Keratinocyte (primary cell): ENCODE results near the gene BTN3A1. TPM values are rescaled to one million over a fixed set of nuclear protein-coding genes. Genes with fewer than 3 reads are reported as not detected.
"Not testable (repeated sequence)": the region's sequence is repeated elsewhere in the genome, so short reads cannot be mapped to it uniquely, and the experiment has no call there.

Experiments used
- DNase-seq: peaks from one replicate; pipeline ENCODE4 v3.0.0-alpha.2; 2011; ENCODE audit warnings: low read depth, missing footprints, low spot score
- FAIRE-seq: peaks from 2 replicates; lab custom pipeline; 2011; peaks lifted over from hg19 to GRCh38; lab: Jason Lieb, UNC
- H2AFZ ChIP-seq: 2 replicates; pipeline ENCODE4 v1.6.0; 2012; ENCODE audit warnings: low read length, control low read depth, inconsistent platforms; ENCODE audit not compliant: control insufficient read depth
- H3K27ac ChIP-seq: 2 replicates; pipeline ENCODE4 v1.5.1; 2011; ENCODE audit warnings: low read length; ENCODE audit not compliant: control insufficient read depth, insufficient read depth
- H3K27me3 ChIP-seq: 3 replicates; pipeline ENCODE4 v1.6.0; 2011; ENCODE audit warnings: low read length; ENCODE audit not compliant: control insufficient read depth, insufficient read depth; ENCODE audit errors: extremely low read depth
- H3K36me3 ChIP-seq, 2 experiments: 2 replicates in 1 of 2; 3 replicates in 1 of 2; pipeline ENCODE4 v1.5.1; 2011; ENCODE audit warnings: low read length in 2 of 2, mild to moderate bottlenecking in 1 of 2; ENCODE audit not compliant: control insufficient read depth in 2 of 2, insufficient read depth in 2 of 2; ENCODE audit errors: extremely low read depth in 1 of 2
- H3K4me1 ChIP-seq: 3 replicates; pipeline ENCODE4 v1.5.1; 2011; ENCODE audit warnings: low read length; ENCODE audit not compliant: control insufficient read depth, insufficient read depth; ENCODE audit errors: extremely low read depth
- H3K4me2 ChIP-seq: 3 replicates; pipeline ENCODE4 v1.6.0; 2011; ENCODE audit warnings: low read depth, low read length; ENCODE audit not compliant: control insufficient read depth, insufficient read depth; ENCODE audit errors: extremely low read depth
- H3K4me3 ChIP-seq, 3 experiments: fragments of 200-600 bp in 1 of 3; sonication (generic) in 1 of 3; 2 replicates in 2 of 3; 3 replicates in 1 of 3; pipeline ENCODE4 v1.5.1; 2011 to 2016; ENCODE audit warnings: low read length in 3 of 3, mild to moderate bottlenecking in 3 of 3, control low read depth in 2 of 3, inconsistent platforms in 1 of 3, low read depth in 1 of 3, mixed read lengths in 1 of 3, mixed run types in 1 of 3, moderate library complexity in 1 of 3; ENCODE audit not compliant: control insufficient read depth in 2 of 3, insufficient read depth in 2 of 3; ENCODE audit errors: extremely low read depth in 1 of 3
- H3K79me2 ChIP-seq: 2 replicates; pipeline ENCODE4 v1.6.0; 2012; ENCODE audit warnings: low read length; ENCODE audit not compliant: control insufficient read depth, insufficient read depth
- H3K9ac ChIP-seq: 3 replicates; pipeline ENCODE4 v1.6.0; 2011; ENCODE audit warnings: low read length; ENCODE audit not compliant: control insufficient read depth, insufficient read depth; ENCODE audit errors: extremely low read depth
- H3K9me1 ChIP-seq: 3 replicates; pipeline ENCODE4 v1.6.0; 2011; ENCODE audit warnings: low read length; ENCODE audit not compliant: control insufficient read depth, insufficient read depth; ENCODE audit errors: extremely low read depth
- H3K9me3 ChIP-seq: 2 replicates; pipeline ENCODE4 v1.5.1; 2012; ENCODE audit warnings: low read depth, low read length; ENCODE audit not compliant: control insufficient read depth
- H4K20me1 ChIP-seq: 3 replicates; pipeline ENCODE4 v1.6.0; 2011; ENCODE audit warnings: low read length; ENCODE audit not compliant: control insufficient read depth, insufficient read depth; ENCODE audit errors: extremely low read depth
- CTCF ChIP-seq, 3 experiments: IDR thresholded peaks in 1 of 3; conservative IDR thresholded peaks in 1 of 3; optimal IDR thresholded peaks in 1 of 3; 2 replicates in 2 of 3; 3 replicates in 1 of 3; pipeline versions ENCODE3 to v1.5.1; 2011; ENCODE audit warnings: low read length in 3 of 3, mild to moderate bottlenecking in 3 of 3, moderate library complexity in 2 of 3, control low read depth in 1 of 3, inconsistent platforms in 1 of 3; ENCODE audit not compliant: insufficient read depth in 2 of 3; ENCODE audit errors: extremely low read depth in 1 of 3
- EZH2 ChIP-seq: IDR thresholded peaks from one replicate; pipeline ENCODE4 v1.6.1; 2012; ENCODE audit warnings: inconsistent platforms, mild to moderate bottlenecking, low read length, moderate library complexity
- dilution Hi-C: fragments of 300-500 bp; cut with MboI; formaldehyde crosslinking; loops from one replicate; pipeline ENCODE4 v1.7.0; 2020; ENCODE audit warnings: low sequenced_read_pairs; ENCODE audit not compliant: extremely low pct_ligation_motif_present
- polyA plus RNA-seq, 5 experiments: library from polyadenylated mRNA; depleted of rRNA in 3 of 5; stranded (reverse) in 3 of 5; stranded (forward) in 1 of 5; unstranded in 1 of 5; fragments of >200 nt; gene quantifications; 1 replicate in 1 of 5; 2 replicates in 3 of 5; 3 replicates in 1 of 5; pipeline versions ENCODE4 v1.2.1 to v1.2.3, GENCODE V29; 2011 to 2012; ENCODE audit warnings: missing spikeins in 2 of 5, low read depth in 1 of 5, low replicate concordance in 1 of 5

Gene BTN3A1
- polyA plus RNA-seq, 1 donor (not counting 4 experiments of a cell fraction or from before 2014, with no cell fraction given) = 6.9 TPM

GRCh38 chr6:26366504-26366903, 35.6 kb upstream of the BTN3A1 start:
- TF ChIP-seq EZH2 (no peak), CTCF (optimal IDR thresholded peaks at IDR 0.05 in 1 of 3, IDR thresholded peaks at IDR 0.05 in 1 of 3, conservative IDR thresholded peaks at IDR 0.05 in 1 of 3; ENCODE audit: extremely low read depth in 1 of 3, insufficient read depth in 2 of 3, low read length in 3 of 3) (no peak)
- H4K20me1 ChIP-seq = no peaks in the 10 kb centered on the region
- no peak overlapping the region for H3K4me3 ChIP-seq
- H3K27me3 ChIP-seq = no peaks in the 10 kb centered on the region
- H3K79me2 ChIP-seq = no peaks in the 10 kb centered on the region
- H3K27ac ChIP-seq = no peak overlapping the region
- no peak for DNase-seq
- H3K4me1 ChIP-seq = peaks cover 17% of the 10 kb centered on the region
- no peaks in the 10 kb centered on the region for H3K36me3 ChIP-seq
- H3K9ac ChIP-seq = no peak overlapping the region
- no peak overlapping the region for H2AFZ ChIP-seq
- no peaks in the 10 kb centered on the region for H3K9me3 ChIP-seq
- no peak overlapping the region for H3K4me2 ChIP-seq
- FAIRE-seq = no peak
- no peaks in the 10 kb centered on the region for H3K9me1 ChIP-seq
- dilution Hi-C loops = no loop called here

GRCh38 chr6:26367114-26367513, 35.0 kb upstream of the BTN3A1 start:
- TF ChIP-seq CTCF (optimal IDR thresholded peaks at IDR 0.05 in 1 of 3, IDR thresholded peaks at IDR 0.05 in 1 of 3, conservative IDR thresholded peaks at IDR 0.05 in 1 of 3; ENCODE audit: extremely low read depth in 1 of 3, insufficient read depth in 2 of 3, low read length in 3 of 3) (no peak), EZH2 (no peak)
- DNase-seq (no peak), FAIRE-seq (no peak)
- Histone ChIP-seq H3K36me3 (no peaks in the 10 kb centered on the region), H4K20me1 (no peaks in the 10 kb centered on the region), H3K4me2 (no peak overlapping the region), H3K9me3 (no peaks in the 10 kb centered on the region), H3K4me1 (peaks cover 17% of the 10 kb centered on the region), H2AFZ (no peak overlapping the region), H3K27me3 (no peaks in the 10 kb centered on the region), H3K4me3 (no peak overlapping the region), H3K9me1 (no peaks in the 10 kb centered on the region), H3K79me2 (no peaks in the 10 kb centered on the region), H3K9ac (no peak overlapping the region), H3K27ac (no peak overlapping the region)
- dilution Hi-C loops = no loop called here

- H3K4me2 ChIP-seq, H3K9me1 ChIP-seq, H3K27me3 ChIP-seq, H3K79me2 ChIP-seq, H3K4me1 ChIP-seq, H3K27ac ChIP-seq, dilution Hi-C loops, H3K9me3 ChIP-seq, FAIRE-seq, H3K4me3 ChIP-seq, DNase-seq, H2AFZ ChIP-seq, H3K9ac ChIP-seq, H4K20me1 ChIP-seq, H3K36me3 ChIP-seq: not testable (repeated sequence)
These were observed 30.3 kb upstream of the BTN3A1 start for GRCh38 chr6:26371813-26372212.
